HL-60/S4 treated with phorbol 12-myristate 13-acetate at 8.2 ng/mL for 4 days and 3 days (cell line): Measurements from ENCODE around the gene LRRC10B.

Experiments used
- in situ Hi-C: fragments of 300-500 bp; cut with MboI; formaldehyde crosslinking; loops from 2 replicates; pipeline ENCODE4 v1.15.0; 2022; ENCODE audit warnings: low sequenced_read_pairs

The LRRC10B gene

DNA sequence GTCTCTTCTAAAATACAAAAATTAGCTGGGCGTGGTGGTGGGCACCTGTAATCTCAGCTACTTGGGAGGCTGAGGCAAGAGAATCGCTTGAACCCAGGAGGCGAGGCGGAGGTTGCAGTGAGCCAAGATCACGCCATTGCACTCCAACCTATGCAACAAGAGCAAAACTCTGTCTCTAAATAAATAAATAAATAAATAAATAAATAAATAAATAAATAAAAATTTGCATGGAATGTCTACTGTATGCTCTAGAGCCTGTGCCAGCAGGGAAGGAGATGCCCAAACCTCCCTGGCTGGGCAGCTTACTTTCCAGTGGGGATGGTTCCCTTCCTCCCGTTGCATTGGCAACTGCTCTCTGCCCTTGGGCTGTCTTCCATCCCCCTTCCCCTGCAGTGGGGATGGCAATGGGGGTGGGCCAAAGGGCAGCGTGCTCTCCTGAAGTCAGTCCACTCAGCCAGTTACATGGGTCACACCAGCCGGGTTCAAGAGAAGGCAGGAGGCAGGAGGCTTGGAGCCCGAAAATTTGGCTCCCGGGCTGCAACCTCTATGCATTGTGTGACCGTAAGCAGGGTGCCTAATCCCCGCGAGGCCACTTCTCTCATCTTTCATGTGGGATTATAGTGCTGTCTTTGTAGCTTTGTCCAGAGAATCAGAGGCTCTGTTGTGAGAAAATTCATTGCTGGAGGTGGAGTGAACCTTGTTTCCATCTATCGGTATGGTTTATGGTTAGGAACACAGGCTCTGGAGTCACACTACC lies 1.4 kb upstream of the LRRC10B start:
- in situ Hi-C loops, result no loop called here

DNA sequence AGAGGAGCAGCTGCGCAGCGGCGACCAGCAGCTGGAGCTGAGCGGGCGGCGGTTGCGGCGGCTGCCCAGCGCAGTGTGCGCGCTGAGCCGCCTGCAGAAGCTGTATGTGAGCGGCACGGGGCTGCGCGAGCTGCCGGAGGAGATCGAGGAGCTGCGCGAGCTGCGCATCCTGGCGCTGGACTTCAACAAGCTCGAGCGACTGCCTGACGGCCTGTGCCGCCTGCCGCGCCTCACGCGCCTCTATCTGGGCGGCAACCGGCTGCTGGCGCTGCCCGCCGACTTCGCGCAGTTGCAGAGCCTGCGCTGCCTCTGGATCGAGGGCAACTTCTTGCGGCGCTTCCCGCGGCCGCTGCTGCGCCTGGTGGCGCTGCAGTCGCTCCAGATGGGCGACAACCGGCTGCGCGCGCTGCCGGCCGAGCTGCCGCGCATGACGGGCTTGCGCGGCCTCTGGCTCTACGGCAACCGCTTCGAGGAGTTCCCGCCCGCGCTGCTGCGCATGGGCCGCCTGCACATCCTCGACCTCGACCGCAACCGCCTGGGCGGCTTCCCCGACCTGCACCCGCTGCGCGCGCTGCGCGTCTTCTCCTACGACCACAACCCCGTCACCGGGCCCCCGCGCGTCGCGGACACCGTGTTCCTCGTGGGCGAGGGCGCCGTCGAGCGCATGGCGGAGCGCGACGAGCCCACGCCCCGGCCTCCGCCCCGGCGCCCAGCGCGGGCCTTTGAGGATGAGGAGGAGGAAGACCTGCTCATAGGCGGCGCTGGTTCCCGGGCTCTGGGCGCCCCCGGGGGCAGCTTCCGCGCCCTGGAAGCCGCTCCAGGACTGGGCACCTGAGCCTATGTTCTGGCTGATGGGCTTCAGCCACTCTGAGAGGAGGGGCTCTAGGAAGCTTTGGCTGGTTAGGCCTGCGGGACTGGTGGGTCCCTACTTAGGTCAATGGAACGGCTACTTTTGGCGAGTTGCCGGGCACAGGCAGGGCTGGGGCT lies 787 bp downstream of the LRRC10B start:
- in situ Hi-C loops, result no loop called here

DNA sequence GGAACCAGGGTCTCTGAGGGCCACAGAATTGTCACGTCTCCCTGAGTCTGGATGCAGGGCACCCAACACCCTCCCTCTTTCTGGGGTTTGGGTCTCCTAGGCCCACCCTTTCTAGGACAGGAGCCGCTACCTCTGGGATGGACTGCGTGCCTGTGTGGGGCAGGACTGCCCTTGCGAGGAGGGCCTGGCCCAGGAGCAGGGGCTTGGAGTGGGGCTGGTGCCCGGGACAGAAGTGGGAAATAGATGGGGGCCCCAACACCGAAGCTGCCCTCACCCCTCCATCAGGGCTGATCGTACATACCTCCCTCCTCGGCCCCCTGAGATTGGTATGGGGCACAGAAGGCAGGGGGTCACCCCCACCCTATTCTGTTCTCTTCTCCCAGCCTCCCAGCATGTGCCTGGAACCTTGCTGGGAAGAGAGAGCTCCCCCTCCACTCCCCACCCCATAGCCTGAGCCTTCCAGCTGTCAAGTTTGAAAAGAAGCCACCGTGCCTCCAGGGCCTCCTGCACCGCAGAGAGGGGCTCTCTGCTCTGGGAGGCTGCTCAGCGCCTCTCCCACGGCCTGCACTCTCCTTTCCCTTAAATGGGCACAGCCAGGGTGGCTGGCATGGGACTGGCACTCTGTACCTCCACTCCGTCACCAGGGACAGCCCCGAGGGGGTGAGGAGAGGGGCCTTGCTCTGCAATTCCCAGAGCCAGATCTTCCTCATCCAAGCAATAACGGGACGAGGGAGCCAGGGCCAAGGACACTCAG lies 1.8 kb downstream of the LRRC10B start:
- in situ Hi-C loops, result no loop called here

GRCh38 chr11:61510974-61511373 lies 2.4 kb downstream of the LRRC10B start:
- in situ Hi-C loops, result no loop called here

DNA sequence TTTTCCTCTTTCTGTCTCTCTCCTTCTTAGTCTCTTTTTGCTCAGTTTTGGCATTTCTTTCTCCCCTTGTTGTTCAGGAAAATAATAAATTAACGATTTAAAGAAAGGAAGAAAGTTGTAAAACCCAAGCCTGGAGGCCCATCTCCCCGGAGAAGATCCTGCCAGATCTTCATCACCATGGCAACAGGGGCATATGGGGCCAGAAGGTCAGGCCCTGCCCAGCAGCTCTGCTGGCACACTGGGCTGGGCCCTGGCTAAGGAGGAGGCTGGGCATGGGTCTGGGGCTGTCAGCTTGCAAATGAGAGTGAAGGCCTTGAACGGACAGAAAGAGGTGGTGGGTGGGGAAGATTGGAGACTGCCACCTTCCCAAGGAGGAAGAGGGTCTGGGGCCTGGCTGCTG lies 2.8 kb downstream of the LRRC10B start:
- in situ Hi-C loops, result no loop called here

DNA sequence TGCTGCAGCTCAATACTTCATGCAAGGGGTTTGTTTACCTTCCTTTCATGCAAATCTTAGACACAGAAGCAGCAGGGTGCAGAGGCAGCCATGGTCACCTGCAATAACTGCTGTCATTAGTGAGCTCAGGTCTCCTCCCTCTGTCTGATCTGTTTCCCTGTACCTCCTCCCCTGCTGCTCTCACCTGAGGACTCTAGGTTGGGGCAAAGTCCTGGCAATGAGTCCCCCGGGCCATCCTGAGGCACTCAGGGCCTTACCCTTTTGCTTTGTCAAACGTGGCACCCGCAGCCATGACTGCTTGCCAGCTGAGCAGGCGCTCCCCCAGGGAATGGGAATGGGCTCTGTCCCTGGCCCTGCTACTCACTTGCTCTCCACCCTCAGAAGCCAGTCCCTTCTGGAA lies 3.9 kb downstream of the LRRC10B start:
- in situ Hi-C loops, result no loop called here

GRCh38 chr11:61513143-61513765 lies 4.7 kb downstream of the LRRC10B start:
- in situ Hi-C loops, result no loop called here

DNA sequence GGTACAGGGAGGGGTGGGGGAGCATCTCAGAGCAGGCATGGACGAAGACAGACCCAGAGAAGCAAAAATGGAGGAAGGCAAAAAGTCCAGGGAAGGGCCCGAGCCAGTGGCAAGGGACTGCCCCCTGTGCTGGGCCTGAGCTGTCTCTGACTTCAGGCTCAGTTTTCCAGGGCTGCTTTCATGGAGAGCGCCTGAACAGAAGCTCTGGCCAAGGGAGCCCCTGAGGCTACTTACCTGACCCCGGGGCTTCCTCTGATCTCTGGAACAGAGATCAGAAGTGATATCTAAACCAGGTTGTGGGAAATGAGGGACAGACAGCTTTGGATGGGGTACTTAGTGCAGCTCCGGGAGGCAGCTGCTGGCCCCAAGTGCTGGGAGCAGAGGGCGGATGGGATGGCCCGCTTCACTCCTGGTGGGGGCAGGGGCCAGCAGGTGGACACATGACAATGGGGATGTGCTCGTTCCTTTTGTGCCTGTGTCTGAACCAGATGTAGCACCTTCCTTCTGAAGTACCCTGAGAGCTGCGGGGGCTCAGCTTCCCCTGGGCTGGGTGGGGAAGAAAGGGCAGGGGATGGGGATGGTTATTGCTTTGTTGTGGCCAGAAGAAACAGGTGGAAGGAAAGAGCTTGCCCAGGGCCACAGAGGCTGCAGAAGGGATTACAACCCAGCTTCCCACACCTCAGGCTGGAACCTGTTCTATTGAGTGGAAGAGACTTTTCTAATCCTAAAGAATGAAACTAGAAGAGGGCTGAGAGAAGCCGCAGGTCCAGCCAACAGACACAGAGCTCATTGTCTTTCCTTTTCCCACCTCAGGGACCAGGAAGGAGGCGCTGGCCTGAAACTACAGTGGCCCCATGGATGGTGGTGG lies 5.7 kb downstream of the LRRC10B start:
- in situ Hi-C loops, result no loop called here

DNA sequence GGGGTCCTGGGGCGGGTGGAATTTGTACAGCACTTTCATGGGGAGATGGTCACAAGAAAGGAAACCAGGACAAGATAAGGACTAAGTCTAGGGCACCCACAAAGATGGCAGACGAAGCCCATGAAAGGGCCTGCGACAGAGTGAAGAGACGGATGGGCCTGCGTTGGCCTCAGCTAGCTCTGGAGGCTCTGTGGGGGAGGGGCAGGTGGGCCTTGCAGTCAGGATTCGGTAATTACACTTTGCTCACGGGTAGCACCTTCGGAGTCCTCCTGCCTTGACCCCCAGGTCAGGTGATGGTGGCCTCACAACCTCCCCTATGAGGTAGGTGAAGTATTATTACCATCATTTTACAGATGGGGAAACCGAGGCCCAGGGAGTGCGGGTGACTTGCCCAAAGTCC lies 7.1 kb downstream of the LRRC10B start:
- in situ Hi-C loops, result no loop called here

DNA sequence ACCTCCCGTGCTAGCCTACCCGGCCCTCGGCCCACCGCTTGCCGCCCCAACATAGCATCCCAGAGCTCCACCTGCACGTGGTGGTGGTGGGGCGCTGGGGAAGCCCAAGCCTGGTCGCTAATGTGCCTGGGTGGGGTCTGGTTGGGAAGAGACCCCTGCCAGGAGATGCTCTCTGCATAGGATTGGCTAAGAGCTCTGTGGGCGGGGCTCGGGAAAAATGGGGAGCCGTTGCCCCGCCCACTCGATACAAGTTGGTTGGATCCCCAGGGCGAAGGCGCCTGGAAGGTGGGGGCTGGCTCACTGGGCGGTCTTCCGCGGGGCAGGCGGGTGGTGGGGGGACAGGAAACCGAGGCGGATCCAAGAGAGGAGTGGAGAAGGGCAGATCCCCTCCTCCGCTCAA lies 7.6 kb downstream of the LRRC10B start:
- in situ Hi-C loops, result no loop called here

- in situ Hi-C loops, result no loop called here
These were observed 8.4 kb downstream of the LRRC10B start for GRCh38 chr11:61516675-61517572.

GRCh38 chr11:61518032-61518795 lies 9.7 kb downstream of the LRRC10B start:
- in situ Hi-C loops, result no loop called here

- in situ Hi-C loops, result no loop called here
These were observed 14.3 kb downstream of the LRRC10B start for GRCh38 chr11:61522881-61523280.

DNA sequence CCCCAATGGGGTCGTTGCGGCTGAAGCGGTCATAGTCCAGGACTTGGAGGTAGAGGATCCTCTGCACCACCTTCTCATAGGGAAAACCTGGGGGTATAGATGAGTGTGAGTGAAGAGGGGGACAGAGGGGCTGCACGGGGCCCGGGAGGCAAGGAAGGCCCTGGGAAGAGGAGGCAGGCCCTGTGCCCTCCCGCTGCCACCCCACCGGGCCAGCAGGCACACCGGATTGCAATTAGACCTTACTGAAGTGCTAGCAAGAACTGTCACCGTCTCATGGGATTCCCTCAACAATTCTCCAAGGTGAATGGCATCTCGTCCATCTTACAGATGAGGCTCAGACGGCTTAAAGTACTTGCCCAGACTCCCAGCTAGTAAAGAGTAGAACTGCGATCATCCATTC lies 15.9 kb downstream of the LRRC10B start:
- in situ Hi-C loops, result no loop called here

DNA sequence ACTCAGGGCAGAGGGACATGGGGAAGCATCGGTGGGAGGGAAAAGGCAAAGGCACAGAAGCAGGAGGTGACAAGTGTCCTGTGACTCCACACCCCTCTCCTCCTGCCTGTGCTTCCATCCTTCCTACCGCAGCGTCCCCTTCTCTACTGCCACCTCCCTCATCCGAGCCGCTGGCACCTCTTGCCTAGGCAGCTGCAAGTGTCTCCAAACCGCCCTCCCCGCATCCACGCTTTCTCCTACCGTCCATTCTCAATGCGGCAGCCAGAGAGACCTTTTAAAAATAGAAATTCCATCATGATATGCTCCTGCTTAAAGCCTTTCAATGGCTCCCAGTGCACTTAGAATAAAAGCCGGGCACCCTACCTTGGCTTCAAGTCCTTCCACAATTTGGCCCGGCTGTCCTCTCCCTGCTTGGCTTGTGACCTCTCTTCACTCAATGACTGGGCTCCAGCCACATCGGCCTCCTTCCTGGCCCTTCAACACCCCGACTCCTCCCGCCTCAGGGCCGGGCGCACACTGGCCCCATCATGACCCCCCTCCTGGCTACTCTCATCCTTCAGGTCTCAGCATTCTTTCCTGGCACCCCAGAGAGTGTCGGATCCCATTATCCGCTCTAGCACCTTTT lies 16.5 kb downstream of the LRRC10B start:
- in situ Hi-C loops, result no loop called here

- in situ Hi-C loops, result no loop called here
These were observed 17.7 kb downstream of the LRRC10B start for GRCh38 chr11:61526229-61526628.

GRCh38 chr11:61526956-61527731 lies 18.6 kb downstream of the LRRC10B start:
- in situ Hi-C loops, result no loop called here
